ENCODE measurements around the gene LSP1. TPM values are rescaled to one million over a fixed set of nuclear protein-coding genes. Genes with fewer than 3 reads are reported as not detected.

Gene LSP1
- total and polyA plus RNA-seq, 2 of the 4 experiments (the other 2 are of a cell fraction): not detected

GRCh38 chr11:1834779-1835670, 17.9 kb upstream of the LSP1 start, which contains the start of gene SYT8:
Gene SYT8, plus strand, starts transcription at chr11:1834990. Its CDS starts 116 bp downstream, at chr11:1835106.
- no peak within 1 kb of the TSS for H3K23ac ChIP-seq (ENCODE audit: low read depth, low read length)
- no peak within 1 kb of the TSS for H4K8ac ChIP-seq (ENCODE audit: low read depth in 2 of 2, low read length in 2 of 2)
- no peak within 1 kb of the TSS for H2BK120ac ChIP-seq (ENCODE audit: low read depth, low read length)
- WGBS, 2 experiments (ENCODE audit: extremely low coverage in 2 of 2, insufficient read length in 1 of 2): 81% methylated on average over 10 of the region's 26 CpGs; no CpG with 5 or more reads in 1 of the 2 experiments
- H2BK20ac ChIP-seq (ENCODE audit: low read depth, low read length): no peak within 1 kb of the TSS
- no peak within 1 kb of the TSS for H2BK15ac ChIP-seq (ENCODE audit: low read depth, low read length)
- no peak within 1 kb of the TSS for H3K9ac ChIP-seq (ENCODE audit: low read depth, low read length)
- dilution Hi-C loops (cut with HindIII; ENCODE audit: low sequenced_read_pairs, unreplicated experiment): no loop called here
- no peak for ATAC-seq (ENCODE audit: low read depth)
- no peaks in the 10 kb centered on the region for H4K20me1 ChIP-seq (ENCODE audit: insufficient read depth, low read length)
- no peak for DNase-seq
- H3K27ac ChIP-seq (ENCODE audit: insufficient read depth, low read length): no peak within 1 kb of the TSS
- H2AFZ ChIP-seq (replicated peaks; ENCODE audit: low read length, poor library complexity): no peak within 1 kb of the TSS
- no peaks in the 10 kb centered on the region for H3K79me1 ChIP-seq (ENCODE audit: low read depth in 1 of 2, low read length in 2 of 2)
- no peak within 1 kb of the TSS for H2AK5ac ChIP-seq (ENCODE audit: low read depth, low read length)
- H3K4me3 ChIP-seq (ENCODE audit: insufficient read depth, low read depth, low read length): no peak within 1 kb of the TSS
- H3K4me1 ChIP-seq (ENCODE audit: control insufficient read depth, insufficient read depth, low read length): peaks cover 2% of the 10 kb centered on the region; the same call in 1 of the 2 replicates
- BruUV-seq (replicated peaks): no TSS peak
- intact Hi-C loops (cut with micrococcal nuclease): no loop called here
- no peak within 1 kb of the TSS for H3K18ac ChIP-seq (ENCODE audit: low read depth, low read length)
- H3K9me1 ChIP-seq (ENCODE audit: insufficient read depth, low read length): no peaks in the 10 kb centered on the region
- no peak within 1 kb of the TSS for H2BK5ac ChIP-seq (ENCODE audit: low read depth, low read length, poor library complexity, severe bottlenecking)
- no peaks in the 10 kb centered on the region for H3K9me3 ChIP-seq (ENCODE audit: control insufficient read depth, insufficient read depth, low read length)
- no peak within 1 kb of the TSS for H4K91ac ChIP-seq (ENCODE audit: insufficient read depth, low read depth, low read length)
- H4K5ac ChIP-seq (ENCODE audit: low read depth, low read length): no peak within 1 kb of the TSS
- POLR2A ChIA-PET (ENCODE audit: unreplicated experiment): no interaction called here
- H3K4me2 ChIP-seq (ENCODE audit: low read depth, low read length): no peak within 1 kb of the TSS
- H3K36me3 ChIP-seq (ENCODE audit: control insufficient read depth, insufficient read depth, low read length): no peaks in the 10 kb centered on the region
- H3K14ac ChIP-seq (replicated peaks; ENCODE audit: low read depth, low read length): no peak within 1 kb of the TSS
- CTCF ChIA-PET: interaction anchor here (3.9 kb wide), 1 partner anchor 141 kb away, joined by 54 read pairs; no protein-coding TSS in a partner anchor
- no peak within 1 kb of the TSS for H3K56ac ChIP-seq (ENCODE audit: extremely low read depth, insufficient read depth, low read length)
- no peak within 1 kb of the TSS for H2AK9ac ChIP-seq (replicated peaks; ENCODE audit: low read depth, low read length, poor library complexity)
- in situ Hi-C loops (cut with MboI; ENCODE audit: low sequenced_read_pairs): no loop called here
- H3K4ac ChIP-seq (ENCODE audit: low read depth, low read length): no peak within 1 kb of the TSS
- no peak for TF ChIP-seq MXI1 (IDR thresholded peaks at IDR 0.05; ENCODE audit: borderline replicate concordance, low read depth, low read length)
- peaks cover 14% of the 10 kb centered on the region; the same call in 1 of the 2 replicates for H3K27me3 ChIP-seq (ENCODE audit: control insufficient read depth, insufficient read depth, low read length)
